Spleen (tissue), 11 donors: ENCODE data around the gene EVI5L. TPM values are rescaled to one million over a fixed set of nuclear protein-coding genes. Genes with fewer than 3 reads are reported as not detected.
"Not testable (repeated sequence)": the region's sequence is repeated elsewhere in the genome, so short reads cannot be mapped to it uniquely, and the experiment has no call there.

Experiments used
- DNase-seq: peaks from one replicate; pipeline ENCODE4 v3.0.0-alpha.2; 2020
- H3K27ac ChIP-seq, 8 donors: fragments of 200-600 bp; sonication (generic) in 7 of 8; 1 replicate in 4 of 8; 2 replicates in 4 of 8; pipeline versions ENCODE4 v1.5.0 to v1.8.0; 2016 to 2021; ENCODE audit warnings: inconsistent platforms in 4 of 8, mild to moderate bottlenecking in 4 of 8, moderate library complexity in 1 of 8
- H3K27me3 ChIP-seq, 7 donors: fragments of 200-600 bp; sonication (generic) in 6 of 7; replicated peaks in 1 of 7; 1 replicate in 4 of 7; 2 replicates in 3 of 7; pipeline versions ENCODE4 v1.5.0 to v1.8.0; 2016 to 2021; ENCODE audit warnings: inconsistent platforms in 3 of 7, mild to moderate bottlenecking in 1 of 7
- H3K36me3 ChIP-seq, 6 donors: fragments of 200-600 bp; sonication (generic) in 5 of 6; 1 replicate in 4 of 6; 2 replicates in 2 of 6; pipeline versions ENCODE4 v1.5.0 to v1.8.0; 2016 to 2021; ENCODE audit warnings: inconsistent platforms in 2 of 6
- H3K4me1 ChIP-seq, 6 donors: fragments of 200-600 bp; sonication (generic) in 5 of 6; 1 replicate in 3 of 6; 2 replicates in 3 of 6; pipeline versions ENCODE4 v1.5.0 to v1.8.0; 2016 to 2021; ENCODE audit warnings: inconsistent platforms in 3 of 6
- H3K4me3 ChIP-seq, 8 donors: fragments of 200-600 bp; sonication (generic) in 7 of 8; 1 replicate in 4 of 8; 2 replicates in 4 of 8; pipeline versions ENCODE4 v1.5.0 to v1.8.0; 2016 to 2021; ENCODE audit warnings: inconsistent platforms in 4 of 8, mild to moderate bottlenecking in 4 of 8, moderate library complexity in 2 of 8
- H3K9me3 ChIP-seq, 8 donors: fragments of 200-600 bp; sonication (generic) in 7 of 8; 1 replicate in 4 of 8; 2 replicates in 4 of 8; pipeline versions ENCODE4 v1.5.0 to v1.8.0; 2016 to 2021; ENCODE audit warnings: inconsistent platforms in 4 of 8
- POLR2A ChIP-seq, 3 donors: fragments of 450-650 bp; IDR thresholded peaks; one replicate each; pipeline ENCODE4 v1.5.1; 2017; ENCODE audit warnings: antibody characterized with exemption in 3 of 3, mild to moderate bottlenecking in 1 of 3
- POLR2AphosphoS5 ChIP-seq, 3 donors: sonication (generic); formaldehyde crosslinking; IDR thresholded peaks; one replicate each; pipeline ENCODE4 v1.5.1; 2017; ENCODE audit warnings: antibody characterized with exemption in 3 of 3
- WGBS, 5 donors: extraction: QIAGEN DNeasy Blood & Tissue Kit in 3 of 5; methylation state at CpG; one replicate each; pipeline versions ENCODE4 v1.1.5 to v1.1.7; 2013 to 2018; 5-methylcytosine and 5-hydroxymethylcytosine counted together
- intact Hi-C: fragments of 100-400 bp; cut with DNase I; formaldehyde crosslinking; loops from one replicate; pipeline ENCODE4 v1.15.0; 2023; ENCODE audit warnings: low total_unique reads
- polyA plus RNA-seq, 3 donors: library from polyadenylated mRNA; stranded (reverse); fragments of 200-250 nt; gene quantifications; one replicate each; pipeline ENCODE4 v1.2.1, GENCODE V29; 2013
- total RNA-seq, 7 donors: library from RNA; depleted of rRNA in 3 of 7; stranded (reverse); fragments of >200 nt in 3 of 7; fragmentation: NEBNext Ultra II Directional in 4 of 7; extraction: Animal tissue kit (Norgen Biotek cat#: 25700) in 4 of 7; gene quantifications; one replicate each; pipeline versions ENCODE4 v1.1.0 to v1.2.1, GENCODE V29; 2016 to 2021
- TF ChIP-seq, protein P1 (sequence below), 11 experiments: fragments of 200-600 bp in 7 of 11; fragments of 450-650 bp in 4 of 11; sonication (generic) in 4 of 11; IDR thresholded peaks in 8 of 11; conservative IDR thresholded peaks in 3 of 11; 1 replicate in 7 of 11; 2 replicates in 4 of 11; pipeline versions ENCODE4 v1.4.0 to v1.8.0; 2016 to 2021; ENCODE audit warnings: antibody characterized with exemption in 11 of 11, inconsistent platforms in 4 of 11, mild to moderate bottlenecking in 1 of 11
- donor health status: healthy with polysubstance abuse.
- donor health status: DM: no; HTN: no; CAD: no; lungs with moderate emphysema.
- donor health status: DM: no; HTN: no; CAD: no.
- donor health status: Bipolar disorder and iron deficiency.
- donor health status: healthy.
- donor health status: DM: no; HTN: no; CAD: no.
- donor health status: DM: yes; HTN: yes; CAD: no.

Gene EVI5L
- total and polyA plus RNA-seq, 10 donors, result 3.7 to 22.8 (median 11.9) TPM

GRCh38 chr19:7815325-7815724, 14.7 kb upstream of the EVI5L start:
- Histone ChIP-seq H3K27me3 (peaks cover 0 to 30% (median 0%) of the 10 kb centered on the region in 7 donors), H3K4me3 (peak overlapping the region in 1 of 8 donors; percentile 44), H3K27ac (peak overlapping the region in 2 of 8 donors; percentile 22 to 55), H3K4me1 (peaks cover 0 to 14% (median 8%) of the 10 kb centered on the region in 6 donors), H3K9me3 (peaks cover 0 to 62% (median 50%) of the 10 kb centered on the region in 8 donors), H3K36me3 (no peaks in the 10 kb centered on the region)
- WGBS, 5 donors, result 17 to 29% (median 25%) methylated on average over 10 of the region's 10 CpGs
- peak; percentile 81 for DNase-seq
- TF ChIP-seq POLR2A (IDR thresholded peaks at IDR 0.05) (no peak), POLR2AphosphoS5 (IDR thresholded peaks at IDR 0.05) (no peak)
- TF ChIP-seq, protein P1, sequence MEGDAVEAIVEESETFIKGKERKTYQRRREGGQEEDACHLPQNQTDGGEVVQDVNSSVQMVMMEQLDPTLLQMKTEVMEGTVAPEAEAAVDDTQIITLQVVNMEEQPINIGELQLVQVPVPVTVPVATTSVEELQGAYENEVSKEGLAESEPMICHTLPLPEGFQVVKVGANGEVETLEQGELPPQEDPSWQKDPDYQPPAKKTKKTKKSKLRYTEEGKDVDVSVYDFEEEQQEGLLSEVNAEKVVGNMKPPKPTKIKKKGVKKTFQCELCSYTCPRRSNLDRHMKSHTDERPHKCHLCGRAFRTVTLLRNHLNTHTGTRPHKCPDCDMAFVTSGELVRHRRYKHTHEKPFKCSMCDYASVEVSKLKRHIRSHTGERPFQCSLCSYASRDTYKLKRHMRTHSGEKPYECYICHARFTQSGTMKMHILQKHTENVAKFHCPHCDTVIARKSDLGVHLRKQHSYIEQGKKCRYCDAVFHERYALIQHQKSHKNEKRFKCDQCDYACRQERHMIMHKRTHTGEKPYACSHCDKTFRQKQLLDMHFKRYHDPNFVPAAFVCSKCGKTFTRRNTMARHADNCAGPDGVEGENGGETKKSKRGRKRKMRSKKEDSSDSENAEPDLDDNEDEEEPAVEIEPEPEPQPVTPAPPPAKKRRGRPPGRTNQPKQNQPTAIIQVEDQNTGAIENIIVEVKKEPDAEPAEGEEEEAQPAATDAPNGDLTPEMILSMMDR (IDR thresholded peaks at IDR 0.05 in 8 of 11, conservative IDR thresholded peaks at IDR 0.05 in 3 of 11), result no peak
- intact Hi-C loops, result no loop called here

- DNase-seq, H3K36me3 ChIP-seq, intact Hi-C loops, H3K27ac ChIP-seq, H3K4me3 ChIP-seq: not testable (repeated sequence)
- Histone ChIP-seq H3K27me3 (peaks cover 0 to 36% (median 0%) of the 10 kb centered on the region in 7 donors), H3K4me1 (peaks cover 0 to 14% (median 8%) of the 10 kb centered on the region in 6 donors), H3K9me3 (peaks cover 0 to 55% (median 43%) of the 10 kb centered on the region in 8 donors)
- WGBS, 5 donors, result 90 to 96% (median 91%) methylated on average over 3 of the region's 3 CpGs
Observed at GRCh38 chr19:7816040-7816439, 14.0 kb upstream of the EVI5L start.

GRCh38 chr19:7817801-7818200, 12.2 kb upstream of the EVI5L start:
- H3K9me3 ChIP-seq, result peaks cover 0 to 37% (median 26%) of the 10 kb centered on the region in 8 donors
- no peak overlapping the region for H3K4me3 ChIP-seq
- 76 to 100% (median 85%) methylated on average over 1 of the region's 1 CpG for WGBS, 5 donors
- intact Hi-C loops, result no loop called here
- H3K36me3 ChIP-seq, result no peaks in the 10 kb centered on the region
- H3K27ac ChIP-seq, result no peak overlapping the region
- peaks cover 0 to 14% (median 8%) of the 10 kb centered on the region in 6 donors for H3K4me1 ChIP-seq
- no peak for TF ChIP-seq POLR2A (IDR thresholded peaks at IDR 0.05)
- TF ChIP-seq, protein P1 (IDR thresholded peaks at IDR 0.05 in 8 of 11, conservative IDR thresholded peaks at IDR 0.05 in 3 of 11), result no peak
- TF ChIP-seq POLR2AphosphoS5 (IDR thresholded peaks at IDR 0.05), result no peak
- no peak for DNase-seq
- H3K27me3 ChIP-seq, result peaks cover 0 to 49% (median 0%) of the 10 kb centered on the region in 7 donors

- Histone ChIP-seq H3K36me3 (no peaks in the 10 kb centered on the region), H3K4me3 (no peak overlapping the region), H3K4me1 (peaks cover 0 to 14% (median 8%) of the 10 kb centered on the region in 6 donors), H3K27me3 (peaks cover 0 to 49% (median 0%) of the 10 kb centered on the region in 7 donors), H3K9me3 (peaks cover 0 to 35% (median 25%) of the 10 kb centered on the region in 8 donors), H3K27ac (no peak overlapping the region)
- WGBS, 5 donors, result 45 to 86% (median 63%) methylated on average over 2 of the region's 2 CpGs
- intact Hi-C loops, result no loop called here
- TF ChIP-seq, protein P1 (IDR thresholded peaks at IDR 0.05 in 8 of 11, conservative IDR thresholded peaks at IDR 0.05 in 3 of 11), result no peak
- TF ChIP-seq POLR2AphosphoS5 (IDR thresholded peaks at IDR 0.05) (no peak), POLR2A (IDR thresholded peaks at IDR 0.05) (no peak)
- DNase-seq, result no peak
Observed at GRCh38 chr19:7818806-7819205, 11.2 kb upstream of the EVI5L start.
